IMR-90 (cell line): Measurements from ENCODE around the gene CARNS1.

Source experiments
- CHD1 ChIP-seq: IDR thresholded peaks from 2 replicates; pipeline ENCODE4 v1.6.1; 2012; ENCODE audit warnings: low read depth, low read length, improper control_type of control experiment
- CTCF ChIP-seq: conservative IDR thresholded peaks from 2 replicates; pipeline ENCODE4 v1.5.1; 2012; ENCODE audit warnings: mild to moderate bottlenecking, low read depth, low read length, improper control_type of control experiment
- FOS ChIP-seq: fragments of 150-350 bp; IDR thresholded peaks from 2 replicates; pipeline ENCODE4 v1.6.1; 2016; ENCODE audit warnings: low read depth, low read length
- MAFK ChIP-seq: IDR thresholded peaks from 2 replicates; pipeline ENCODE4 v1.6.1; 2012; ENCODE audit warnings: low read depth, low read length, improper control_type of control experiment
- POLR2A ChIP-seq: IDR thresholded peaks from 2 replicates; pipeline ENCODE4 v1.6.1; 2012; ENCODE audit warnings: mild to moderate bottlenecking, low read depth, low read length
- RCOR1 ChIP-seq: IDR thresholded peaks from 2 replicates; pipeline ENCODE4 v1.6.1; 2012; ENCODE audit warnings: mild to moderate bottlenecking, low read length, improper control_type of control experiment; ENCODE audit not compliant: insufficient replicate concordance
- SMC3 ChIP-seq: fragments of 150-350 bp; IDR thresholded peaks from 2 replicates; pipeline ENCODE4 v1.6.1; 2016; ENCODE audit warnings: low read depth, mild to moderate bottlenecking, antibody characterized with exemption, low read length, moderate library complexity
- USF2 ChIP-seq: fragments of 150-350 bp; IDR thresholded peaks from 2 replicates; pipeline ENCODE4 v1.6.1; 2017; ENCODE audit warnings: mild to moderate bottlenecking, antibody characterized with exemption, low read length, low read depth

- TF ChIP-seq POLR2A (no peak), CTCF (no peak), FOS (no peak), USF2 (no peak), CHD1 (no peak), RCOR1 (no peak), SMC3 (no peak), MAFK (no peak)
Measured at GRCh38 chr11:67366961-67367760, 48.3 kb upstream of the CARNS1 start.
